ENCODE data around the gene OPCML.

The OPCML gene

DNA sequence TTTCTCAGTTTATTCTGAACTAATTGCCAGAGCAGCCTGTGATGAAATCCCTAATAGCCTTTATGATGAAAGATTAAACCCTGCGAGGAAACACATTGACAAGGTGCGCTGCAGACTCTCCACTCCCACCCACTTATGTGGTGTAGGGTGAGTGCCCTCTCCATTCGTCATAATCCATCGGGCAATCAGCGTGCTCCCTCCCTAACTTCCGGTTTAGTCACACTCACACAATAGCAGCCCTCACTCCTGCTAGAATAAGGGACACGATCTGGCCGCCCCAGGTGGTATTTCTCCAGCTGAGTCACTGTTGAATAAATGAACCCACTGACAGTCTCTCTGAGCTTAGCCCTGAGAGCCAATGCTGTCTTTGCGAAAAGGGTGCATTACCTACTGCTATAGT lies 188.3 kb downstream of the OPCML start:
- H3K9ac ChIP-seq (ENCODE audit: low read depth, low read length) = no peak overlapping the region
- H3K9me3 ChIP-seq (ENCODE audit: control insufficient read depth, insufficient read depth, low read length) = no peaks in the 10 kb centered on the region
- H3K27me3 ChIP-seq (ENCODE audit: control insufficient read depth, insufficient read depth, low read length) = no peaks in the 10 kb centered on the region
- H3K4me3 ChIP-seq (ENCODE audit: low read depth, low read length) = no peak overlapping the region
- H3K36me3 ChIP-seq (ENCODE audit: control insufficient read depth, insufficient read depth, low read length) = no peaks in the 10 kb centered on the region
- no peaks in the 10 kb centered on the region for H3K4me1 ChIP-seq (ENCODE audit: control insufficient read depth, insufficient read depth, low read length)

DNA sequence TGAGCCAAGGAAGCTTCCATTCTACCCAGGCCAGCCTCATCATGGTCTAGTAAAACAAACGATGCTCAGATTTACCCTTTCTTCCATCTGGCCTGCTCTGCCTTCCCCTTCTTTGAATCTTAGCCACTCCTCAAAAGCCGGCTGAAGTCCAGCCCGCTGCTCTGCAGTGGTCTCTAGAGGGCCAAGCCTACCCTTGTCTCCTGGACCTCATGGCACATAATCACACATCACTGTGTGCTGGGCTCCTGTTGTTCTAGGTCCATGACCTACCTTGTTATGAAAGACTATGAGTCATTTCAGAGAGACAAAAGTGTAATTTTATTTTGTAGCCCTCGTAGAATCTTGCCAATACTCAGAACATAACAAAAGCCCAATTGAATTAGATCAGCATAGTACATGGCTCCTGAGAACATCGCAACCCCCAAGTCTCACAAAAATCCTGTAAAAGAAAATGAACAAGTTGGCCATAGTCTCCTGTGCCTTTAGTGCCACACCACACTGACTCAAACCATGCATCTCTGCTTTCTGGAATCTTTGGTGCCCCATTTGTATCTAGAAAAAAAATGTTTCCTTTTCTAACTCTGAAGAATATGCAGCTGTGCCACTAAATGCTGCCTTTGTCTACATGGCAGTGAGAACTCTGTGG lies 192.7 kb downstream of the OPCML start:
- Histone ChIP-seq H3K9ac (ENCODE audit: low read depth, low read length) (no peak overlapping the region), H3K9me3 (ENCODE audit: control insufficient read depth, insufficient read depth, low read length) (no peaks in the 10 kb centered on the region), H3K27me3 (ENCODE audit: control insufficient read depth, insufficient read depth, low read length) (no peaks in the 10 kb centered on the region), H3K4me3 (ENCODE audit: low read depth, low read length) (no peak overlapping the region), H3K36me3 (ENCODE audit: control insufficient read depth, insufficient read depth, low read length) (no peaks in the 10 kb centered on the region), H3K4me1 (ENCODE audit: control insufficient read depth, insufficient read depth, low read length) (peaks cover 9% of the 10 kb centered on the region)

DNA sequence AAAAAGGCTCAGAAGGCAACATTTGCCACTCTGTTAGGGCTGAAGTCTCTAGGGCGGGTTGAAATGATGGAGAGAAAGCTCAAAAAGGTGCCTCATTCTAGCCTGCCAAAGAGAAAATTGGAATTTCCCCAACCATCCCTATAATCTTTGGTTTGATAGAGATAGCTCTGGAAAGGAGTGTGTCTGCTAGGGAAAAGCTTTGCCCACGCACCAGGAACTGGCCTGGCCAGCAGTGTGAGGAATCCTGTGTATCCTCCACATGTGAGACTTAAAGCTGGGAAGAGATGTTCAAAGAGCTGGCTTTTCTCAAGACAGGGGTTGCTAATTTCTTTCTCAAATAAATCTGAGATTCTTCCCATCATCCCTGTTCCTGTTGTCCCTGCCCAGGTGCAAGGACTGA lies 193.7 kb downstream of the OPCML start:
- Histone ChIP-seq H3K9me3 (ENCODE audit: control insufficient read depth, insufficient read depth, low read length) (no peaks in the 10 kb centered on the region), H3K36me3 (ENCODE audit: control insufficient read depth, insufficient read depth, low read length) (no peaks in the 10 kb centered on the region), H3K4me1 (ENCODE audit: control insufficient read depth, insufficient read depth, low read length) (peaks cover 9% of the 10 kb centered on the region), H3K9ac (ENCODE audit: low read depth, low read length) (no peak overlapping the region), H3K27me3 (ENCODE audit: control insufficient read depth, insufficient read depth, low read length) (no peaks in the 10 kb centered on the region), H3K4me3 (ENCODE audit: low read depth, low read length) (no peak overlapping the region)

DNA sequence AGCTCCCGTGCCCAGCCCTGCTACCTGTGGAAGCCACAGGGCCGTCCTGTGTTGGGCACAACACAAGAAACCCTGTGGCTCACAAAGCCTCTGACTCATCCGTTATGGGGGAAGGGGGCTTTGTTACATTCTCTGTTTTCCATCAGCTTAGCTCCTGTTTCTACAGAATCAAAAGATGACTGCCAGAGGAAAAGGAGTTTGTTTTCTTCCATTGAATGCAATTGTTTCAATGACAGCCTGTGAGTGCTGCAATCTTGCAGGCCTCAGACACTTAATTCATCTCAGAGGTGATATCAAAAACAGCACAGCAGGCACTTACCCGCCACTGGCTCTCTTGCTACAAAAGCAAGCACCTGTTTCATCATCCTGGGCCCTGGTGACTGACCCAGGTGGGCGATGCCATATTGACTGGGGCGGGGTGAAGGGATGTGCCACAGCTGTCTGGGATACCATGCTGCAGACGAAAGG lies 194.3 kb downstream of the OPCML start:
- Histone ChIP-seq H3K36me3 (ENCODE audit: control insufficient read depth, insufficient read depth, low read length) (no peaks in the 10 kb centered on the region), H3K9me3 (ENCODE audit: control insufficient read depth, insufficient read depth, low read length) (no peaks in the 10 kb centered on the region), H3K9ac (ENCODE audit: low read depth, low read length) (no peak overlapping the region), H3K4me3 (ENCODE audit: low read depth, low read length) (no peak overlapping the region), H3K4me1 (ENCODE audit: control insufficient read depth, insufficient read depth, low read length) (peaks cover 9% of the 10 kb centered on the region), H3K27me3 (ENCODE audit: control insufficient read depth, insufficient read depth, low read length) (no peaks in the 10 kb centered on the region)

- Histone ChIP-seq H3K4me1 (ENCODE audit: control insufficient read depth, insufficient read depth, low read length) (peaks cover 9% of the 10 kb centered on the region), H3K27me3 (ENCODE audit: control insufficient read depth, insufficient read depth, low read length) (no peaks in the 10 kb centered on the region), H3K9ac (ENCODE audit: low read depth, low read length) (no peak overlapping the region), H3K4me3 (ENCODE audit: low read depth, low read length) (no peak overlapping the region), H3K9me3 (ENCODE audit: control insufficient read depth, insufficient read depth, low read length) (no peaks in the 10 kb centered on the region), H3K36me3 (ENCODE audit: control insufficient read depth, insufficient read depth, low read length) (no peaks in the 10 kb centered on the region)
Observed at GRCh38 chr11:133337193-133337592, 195.1 kb downstream of the OPCML start.

DNA sequence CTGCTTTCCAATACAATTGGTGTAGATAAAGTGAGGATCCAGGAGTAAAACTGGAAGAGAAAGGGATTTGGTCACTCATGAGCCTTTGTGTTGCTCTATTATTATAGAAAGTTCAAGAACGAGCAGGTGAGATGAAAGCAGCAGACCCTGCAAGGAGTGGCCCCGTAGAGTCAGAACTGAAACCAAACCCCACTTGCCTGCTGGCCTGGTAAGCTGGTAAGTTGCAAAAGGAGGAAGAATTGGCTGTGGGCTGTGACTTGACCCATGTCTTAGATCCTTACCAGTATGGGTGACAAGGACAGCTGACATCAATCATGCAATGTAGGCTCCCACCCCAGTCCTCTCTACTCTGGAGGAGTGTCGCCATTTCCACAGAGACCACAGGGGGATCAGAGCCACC lies 201.3 kb downstream of the OPCML start:
- no peaks in the 10 kb centered on the region for H3K9me3 ChIP-seq (ENCODE audit: control insufficient read depth, insufficient read depth, low read length)

DNA sequence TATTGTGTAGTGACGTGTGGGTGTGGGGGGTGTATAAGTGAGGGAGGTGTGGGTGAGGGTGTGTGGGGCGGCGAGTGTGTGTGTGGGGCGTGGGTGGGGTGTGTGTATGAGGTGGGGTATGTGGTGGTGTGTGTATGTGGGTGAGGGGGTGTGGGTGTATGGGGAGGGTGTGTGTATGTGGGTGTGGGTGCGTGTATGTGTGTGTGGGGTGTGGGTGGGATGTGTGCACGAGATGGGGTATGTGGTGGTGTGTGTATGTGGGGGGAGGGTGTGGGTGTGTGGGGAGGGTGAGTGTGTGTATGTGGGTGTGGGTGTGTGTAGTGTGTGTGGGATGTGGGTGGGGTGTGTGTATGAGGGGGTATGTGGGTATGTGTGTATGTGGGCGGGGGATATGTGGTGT lies 205.5 kb downstream of the OPCML start:
- Histone ChIP-seq H3K4me1 (ENCODE audit: control insufficient read depth, insufficient read depth, low read length) (no peaks in the 10 kb centered on the region), H3K9me3 (ENCODE audit: control insufficient read depth, insufficient read depth, low read length) (no peaks in the 10 kb centered on the region), H3K36me3 (ENCODE audit: control insufficient read depth, insufficient read depth, low read length) (no peaks in the 10 kb centered on the region), H3K9ac (ENCODE audit: low read depth, low read length) (no peak overlapping the region), H3K27me3 (ENCODE audit: control insufficient read depth, insufficient read depth, low read length) (no peaks in the 10 kb centered on the region), H3K4me3 (ENCODE audit: low read depth, low read length) (no peak overlapping the region)

More for the DNA sequence above, 201.3 kb downstream of the OPCML start:
- Histone ChIP-seq H3K27me3 (ENCODE audit: control insufficient read depth, insufficient read depth, low read length) (no peaks in the 10 kb centered on the region), H3K4me1 (ENCODE audit: control insufficient read depth, insufficient read depth, low read length) (no peaks in the 10 kb centered on the region), H3K4me3 (ENCODE audit: low read depth, low read length) (no peak overlapping the region), H3K9ac (ENCODE audit: low read depth, low read length) (no peak overlapping the region), H3K36me3 (ENCODE audit: control insufficient read depth, insufficient read depth, low read length) (no peaks in the 10 kb centered on the region)

DNA sequence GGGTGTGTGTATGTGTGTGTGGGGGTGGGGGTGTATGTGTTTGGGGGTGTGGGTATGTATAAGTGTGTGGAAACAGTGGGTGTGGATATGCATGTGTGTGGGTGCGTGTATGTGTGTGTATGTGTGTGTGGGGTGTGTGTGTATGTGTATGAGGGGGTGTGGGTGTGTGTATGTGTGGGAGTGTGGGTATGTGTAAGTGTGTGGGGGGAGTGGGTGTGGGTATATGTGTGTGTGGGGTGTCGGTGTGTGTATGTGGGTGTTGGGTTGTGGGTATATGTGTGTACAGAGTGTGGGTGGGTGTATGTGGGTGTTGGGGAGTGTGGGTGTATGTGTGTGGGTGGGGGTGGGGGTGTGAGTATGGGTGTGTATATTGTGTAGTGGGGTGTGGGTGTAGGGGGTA lies 206.0 kb downstream of the OPCML start:
- Histone ChIP-seq H3K9me3 (ENCODE audit: control insufficient read depth, insufficient read depth, low read length) (no peaks in the 10 kb centered on the region), H3K4me3 (ENCODE audit: low read depth, low read length) (no peak overlapping the region), H3K4me1 (ENCODE audit: control insufficient read depth, insufficient read depth, low read length) (no peaks in the 10 kb centered on the region), H3K27me3 (ENCODE audit: control insufficient read depth, insufficient read depth, low read length) (no peaks in the 10 kb centered on the region), H3K36me3 (ENCODE audit: control insufficient read depth, insufficient read depth, low read length) (no peaks in the 10 kb centered on the region), H3K9ac (ENCODE audit: low read depth, low read length) (no peak overlapping the region)

GRCh38 chr11:133325711-133326110 lies 206.6 kb downstream of the OPCML start:
- Histone ChIP-seq H3K27me3 (ENCODE audit: control insufficient read depth, insufficient read depth, low read length) (no peaks in the 10 kb centered on the region), H3K9me3 (ENCODE audit: control insufficient read depth, insufficient read depth, low read length) (no peaks in the 10 kb centered on the region), H3K36me3 (ENCODE audit: control insufficient read depth, insufficient read depth, low read length) (no peaks in the 10 kb centered on the region), H3K4me3 (ENCODE audit: low read depth, low read length) (no peak overlapping the region), H3K9ac (ENCODE audit: low read depth, low read length) (no peak overlapping the region), H3K4me1 (ENCODE audit: control insufficient read depth, insufficient read depth, low read length) (no peaks in the 10 kb centered on the region)

DNA sequence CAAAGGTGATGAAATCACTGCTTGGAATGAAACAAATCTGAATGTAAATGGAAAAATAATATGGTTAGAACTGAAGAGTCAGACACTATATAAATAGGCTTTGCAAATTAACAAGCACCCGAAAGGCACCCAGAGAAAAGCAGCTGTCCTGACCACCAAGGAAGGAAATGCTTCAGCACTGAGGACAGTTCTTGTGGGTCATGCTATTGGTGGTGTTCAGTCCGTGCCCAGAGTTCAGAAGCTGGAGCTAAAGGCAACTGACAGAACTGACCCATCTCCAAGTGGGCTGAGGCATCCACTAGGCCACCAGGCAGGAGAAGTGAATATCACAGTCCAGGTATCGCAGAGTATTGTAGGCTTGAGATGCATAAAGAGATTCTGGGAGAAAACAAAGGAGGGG lies 208.9 kb downstream of the OPCML start:
- no peak overlapping the region for H3K4me3 ChIP-seq (ENCODE audit: low read depth, low read length)
- H3K9ac ChIP-seq (ENCODE audit: low read depth, low read length) = no peak overlapping the region
- H3K9me3 ChIP-seq (ENCODE audit: control insufficient read depth, insufficient read depth, low read length) = no peaks in the 10 kb centered on the region
- no peaks in the 10 kb centered on the region for H3K4me1 ChIP-seq (ENCODE audit: control insufficient read depth, insufficient read depth, low read length)
- H3K27me3 ChIP-seq (ENCODE audit: control insufficient read depth, insufficient read depth, low read length) = no peaks in the 10 kb centered on the region
- H3K36me3 ChIP-seq (ENCODE audit: control insufficient read depth, insufficient read depth, low read length) = no peaks in the 10 kb centered on the region

GRCh38 chr11:133318221-133318620 lies 214.1 kb downstream of the OPCML start:
- Histone ChIP-seq H3K36me3 (ENCODE audit: control insufficient read depth, insufficient read depth, low read length) (no peaks in the 10 kb centered on the region), H3K4me1 (ENCODE audit: control insufficient read depth, insufficient read depth, low read length) (peaks cover 3% of the 10 kb centered on the region), H3K4me3 (ENCODE audit: low read depth, low read length) (no peak overlapping the region), H3K27me3 (ENCODE audit: control insufficient read depth, insufficient read depth, low read length) (no peaks in the 10 kb centered on the region), H3K9me3 (ENCODE audit: control insufficient read depth, insufficient read depth, low read length) (no peaks in the 10 kb centered on the region), H3K9ac (ENCODE audit: low read depth, low read length) (no peak overlapping the region)

DNA sequence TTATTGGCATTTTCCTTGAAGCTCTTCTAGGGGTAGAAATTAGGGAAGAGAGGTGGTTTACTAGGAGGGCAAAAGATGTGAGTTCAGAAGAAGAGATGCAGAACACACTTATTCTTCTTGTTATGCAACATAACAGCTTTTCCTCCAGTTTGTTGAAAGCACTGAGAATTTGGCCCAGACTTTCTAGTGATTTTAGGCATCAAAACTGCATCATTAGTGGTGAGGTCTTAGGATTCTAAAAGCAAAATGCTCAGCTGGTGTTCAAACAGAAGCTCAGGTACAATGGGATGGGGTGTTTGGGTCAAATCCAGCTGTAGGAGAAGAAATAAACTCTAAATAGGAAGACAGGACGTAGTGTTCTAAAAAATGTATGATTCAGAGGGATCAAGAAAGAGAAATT lies 221.1 kb downstream of the OPCML start:
- no peaks in the 10 kb centered on the region for H3K9me3 ChIP-seq (ENCODE audit: control insufficient read depth, insufficient read depth, low read length)
- no peak overlapping the region for H3K9ac ChIP-seq (ENCODE audit: low read depth, low read length)
- no peaks in the 10 kb centered on the region for H3K27me3 ChIP-seq (ENCODE audit: control insufficient read depth, insufficient read depth, low read length)
- H3K4me1 ChIP-seq (ENCODE audit: control insufficient read depth, insufficient read depth, low read length) = no peaks in the 10 kb centered on the region
- H3K4me3 ChIP-seq (ENCODE audit: low read depth, low read length) = no peak overlapping the region
- H3K36me3 ChIP-seq (ENCODE audit: control insufficient read depth, insufficient read depth, low read length) = no peaks in the 10 kb centered on the region
